WTC11 (cell line): ENCODE measurements around the gene NRG3.

Experiments
- ATF1 ChIP-seq: sonication (generic); formaldehyde crosslinking; IDR thresholded peaks from 2 replicates; pipeline ENCODE4 v1.8.1; 2023; ENCODE audit warnings: mild to moderate bottlenecking, moderate library complexity, missing genetic modification reagents
- ATF6 ChIP-seq: sonication (generic); formaldehyde crosslinking; IDR thresholded peaks from 2 replicates; pipeline ENCODE4 v1.8.1; 2023; ENCODE audit warnings: mild to moderate bottlenecking, missing genetic modification reagents
- CTCF ChIP-seq: fragments of 200-600 bp; IDR thresholded peaks from 2 replicates; pipeline ENCODE4 v1.8.0; 2022; ENCODE audit warnings: antibody characterized with exemption
- FOXJ3 ChIP-seq: sonication (generic); formaldehyde crosslinking; IDR thresholded peaks from 2 replicates; pipeline ENCODE4 v1.9.0; 2021; ENCODE audit warnings: missing genetic modification reagents, mild to moderate bottlenecking, borderline replicate concordance
- GABPB1 ChIP-seq: sonication (generic); formaldehyde crosslinking; IDR thresholded peaks from 2 replicates; pipeline ENCODE4 v1.8.1; 2023; ENCODE audit warnings: mild to moderate bottlenecking, missing genetic modification reagents
- PRDM15 ChIP-seq: sonication (generic); formaldehyde crosslinking; IDR thresholded peaks from 2 replicates; pipeline ENCODE4 v1.8.0; 2022; ENCODE audit warnings: missing genetic modification reagents
- TEAD4 ChIP-seq: sonication (generic); formaldehyde crosslinking; IDR thresholded peaks from 2 replicates; pipeline ENCODE4 v1.8.0; 2022; ENCODE audit warnings: mild to moderate bottlenecking, missing genetic modification reagents

GRCh38 chr10:82558014-82558607 is 683.1 kb downstream of the NRG3 start:
- TF ChIP-seq GABPB1 (CRISPR knock-in tag) (no peak), CTCF (no peak), PRDM15 (CRISPR knock-in tag) (no peak), FOXJ3 (no peak), TEAD4 (CRISPR knock-in tag) (no peak), ATF1 (no peak), ATF6 (CRISPR knock-in tag) (no peak)
